ENCODE measurements around the gene CELF5. TPM values are rescaled to one million over a fixed set of nuclear protein-coding genes. Genes with fewer than 3 reads are reported as not detected.

Gene CELF5
- total RNA-seq, 1 experiment from 2014 or later, result 7.7 TPM

- TF ChIP-seq, protein P1, sequence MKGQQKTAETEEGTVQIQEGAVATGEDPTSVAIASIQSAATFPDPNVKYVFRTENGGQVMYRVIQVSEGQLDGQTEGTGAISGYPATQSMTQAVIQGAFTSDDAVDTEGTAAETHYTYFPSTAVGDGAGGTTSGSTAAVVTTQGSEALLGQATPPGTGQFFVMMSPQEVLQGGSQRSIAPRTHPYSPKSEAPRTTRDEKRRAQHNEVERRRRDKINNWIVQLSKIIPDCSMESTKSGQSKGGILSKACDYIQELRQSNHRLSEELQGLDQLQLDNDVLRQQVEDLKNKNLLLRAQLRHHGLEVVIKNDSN (CRISPR knock-in tag; IDR thresholded peaks at IDR 0.05), result no peak
- TF ChIP-seq ATF1 (CRISPR knock-in tag; IDR thresholded peaks at IDR 0.05) (no peak), ZNF317 (CRISPR knock-in tag; IDR thresholded peaks at IDR 0.05; ENCODE audit: borderline replicate concordance, low read depth) (no peak), ZNF512 (CRISPR knock-in tag; IDR thresholded peaks at IDR 0.05; ENCODE audit: borderline replicate concordance) (no peak), MYBL2 (CRISPR knock-in tag; IDR thresholded peaks at IDR 0.05) (no peak), TEAD1 (CRISPR knock-in tag; IDR thresholded peaks at IDR 0.05) (no peak), NFATC4 (CRISPR knock-in tag; IDR thresholded peaks at IDR 0.05) (no peak), ZNF425 (CRISPR knock-in tag; conservative IDR thresholded peaks at IDR 0.05) (no peak), EMX1 (CRISPR knock-in tag; IDR thresholded peaks at IDR 0.05) (no peak), GTF2I (CRISPR knock-in tag; conservative IDR thresholded peaks at IDR 0.05) (no peak), ZNF532 (CRISPR knock-in tag; IDR thresholded peaks at IDR 0.05; ENCODE audit: borderline replicate concordance) (no peak)
- TF ChIP-seq, protein P2, sequence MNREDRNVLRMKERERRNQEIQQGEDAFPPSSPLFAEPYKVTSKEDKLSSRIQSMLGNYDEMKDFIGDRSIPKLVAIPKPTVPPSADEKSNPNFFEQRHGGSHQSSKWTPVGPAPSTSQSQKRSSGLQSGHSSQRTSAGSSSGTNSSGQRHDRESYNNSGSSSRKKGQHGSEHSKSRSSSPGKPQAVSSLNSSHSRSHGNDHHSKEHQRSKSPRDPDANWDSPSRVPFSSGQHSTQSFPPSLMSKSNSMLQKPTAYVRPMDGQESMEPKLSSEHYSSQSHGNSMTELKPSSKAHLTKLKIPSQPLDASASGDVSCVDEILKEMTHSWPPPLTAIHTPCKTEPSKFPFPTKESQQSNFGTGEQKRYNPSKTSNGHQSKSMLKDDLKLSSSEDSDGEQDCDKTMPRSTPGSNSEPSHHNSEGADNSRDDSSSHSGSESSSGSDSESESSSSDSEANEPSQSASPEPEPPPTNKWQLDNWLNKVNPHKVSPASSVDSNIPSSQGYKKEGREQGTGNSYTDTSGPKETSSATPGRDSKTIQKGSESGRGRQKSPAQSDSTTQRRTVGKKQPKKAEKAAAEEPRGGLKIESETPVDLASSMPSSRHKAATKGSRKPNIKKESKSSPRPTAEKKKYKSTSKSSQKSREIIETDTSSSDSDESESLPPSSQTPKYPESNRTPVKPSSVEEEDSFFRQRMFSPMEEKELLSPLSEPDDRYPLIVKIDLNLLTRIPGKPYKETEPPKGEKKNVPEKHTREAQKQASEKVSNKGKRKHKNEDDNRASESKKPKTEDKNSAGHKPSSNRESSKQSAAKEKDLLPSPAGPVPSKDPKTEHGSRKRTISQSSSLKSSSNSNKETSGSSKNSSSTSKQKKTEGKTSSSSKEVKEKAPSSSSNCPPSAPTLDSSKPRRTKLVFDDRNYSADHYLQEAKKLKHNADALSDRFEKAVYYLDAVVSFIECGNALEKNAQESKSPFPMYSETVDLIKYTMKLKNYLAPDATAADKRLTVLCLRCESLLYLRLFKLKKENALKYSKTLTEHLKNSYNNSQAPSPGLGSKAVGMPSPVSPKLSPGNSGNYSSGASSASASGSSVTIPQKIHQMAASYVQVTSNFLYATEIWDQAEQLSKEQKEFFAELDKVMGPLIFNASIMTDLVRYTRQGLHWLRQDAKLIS (CRISPR knock-in tag; IDR thresholded peaks at IDR 0.05; ENCODE audit: borderline replicate concordance), result no peak
- TF ChIP-seq, protein P3, sequence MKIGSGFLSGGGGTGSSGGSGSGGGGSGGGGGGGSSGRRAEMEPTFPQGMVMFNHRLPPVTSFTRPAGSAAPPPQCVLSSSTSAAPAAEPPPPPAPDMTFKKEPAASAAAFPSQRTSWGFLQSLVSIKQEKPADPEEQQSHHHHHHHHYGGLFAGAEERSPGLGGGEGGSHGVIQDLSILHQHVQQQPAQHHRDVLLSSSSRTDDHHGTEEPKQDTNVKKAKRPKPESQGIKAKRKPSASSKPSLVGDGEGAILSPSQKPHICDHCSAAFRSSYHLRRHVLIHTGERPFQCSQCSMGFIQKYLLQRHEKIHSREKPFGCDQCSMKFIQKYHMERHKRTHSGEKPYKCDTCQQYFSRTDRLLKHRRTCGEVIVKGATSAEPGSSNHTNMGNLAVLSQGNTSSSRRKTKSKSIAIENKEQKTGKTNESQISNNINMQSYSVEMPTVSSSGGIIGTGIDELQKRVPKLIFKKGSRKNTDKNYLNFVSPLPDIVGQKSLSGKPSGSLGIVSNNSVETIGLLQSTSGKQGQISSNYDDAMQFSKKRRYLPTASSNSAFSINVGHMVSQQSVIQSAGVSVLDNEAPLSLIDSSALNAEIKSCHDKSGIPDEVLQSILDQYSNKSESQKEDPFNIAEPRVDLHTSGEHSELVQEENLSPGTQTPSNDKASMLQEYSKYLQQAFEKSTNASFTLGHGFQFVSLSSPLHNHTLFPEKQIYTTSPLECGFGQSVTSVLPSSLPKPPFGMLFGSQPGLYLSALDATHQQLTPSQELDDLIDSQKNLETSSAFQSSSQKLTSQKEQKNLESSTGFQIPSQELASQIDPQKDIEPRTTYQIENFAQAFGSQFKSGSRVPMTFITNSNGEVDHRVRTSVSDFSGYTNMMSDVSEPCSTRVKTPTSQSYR (CRISPR knock-in tag; IDR thresholded peaks at IDR 0.05), result no peak
- TF ChIP-seq, protein P4, sequence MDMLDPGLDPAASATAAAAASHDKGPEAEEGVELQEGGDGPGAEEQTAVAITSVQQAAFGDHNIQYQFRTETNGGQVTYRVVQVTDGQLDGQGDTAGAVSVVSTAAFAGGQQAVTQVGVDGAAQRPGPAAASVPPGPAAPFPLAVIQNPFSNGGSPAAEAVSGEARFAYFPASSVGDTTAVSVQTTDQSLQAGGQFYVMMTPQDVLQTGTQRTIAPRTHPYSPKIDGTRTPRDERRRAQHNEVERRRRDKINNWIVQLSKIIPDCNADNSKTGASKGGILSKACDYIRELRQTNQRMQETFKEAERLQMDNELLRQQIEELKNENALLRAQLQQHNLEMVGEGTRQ (CRISPR knock-in tag; IDR thresholded peaks at IDR 0.05), result no peak
Measured at GRCh38 chr19:3302755-3303154, 78.3 kb downstream of the CELF5 start (continued).
